HepG2 (cell line): Measurements from ENCODE around the gene UBE2G2.

ENCODE experiments used
- ASH2L ChIP-seq: fragments of 300-600, 200-600 bp; sonication (generic); IDR thresholded peaks from 2 replicates; pipeline ENCODE4 v1.7.0; 2017; ENCODE audit warnings: low read depth, mild to moderate bottlenecking, moderate library complexity, mixed read lengths, low read length; ENCODE audit not compliant: insufficient read length
- CTCF ChIP-seq: sonication (generic); formaldehyde crosslinking; IDR thresholded peaks from 2 replicates; pipeline ENCODE4 v1.5.0; 2020; ENCODE audit warnings: mild to moderate bottlenecking, missing genetic modification reagents, moderate library complexity
- ESRRA ChIP-seq: sonication (generic); formaldehyde crosslinking; IDR thresholded peaks from 2 replicates; pipeline ENCODE4 v1.5.1; 2020; ENCODE audit warnings: mild to moderate bottlenecking, low read depth, missing genetic modification reagents
- JUN ChIP-seq: sonication (generic); formaldehyde crosslinking; IDR thresholded peaks from 2 replicates; pipeline ENCODE4 v1.4.0; 2020; ENCODE audit warnings: mild to moderate bottlenecking, missing genetic modification reagents
- RARG ChIP-seq: sonication (generic); formaldehyde crosslinking; IDR thresholded peaks from 2 replicates; pipeline ENCODE4 v1.4.0; 2020; ENCODE audit warnings: low read depth, mild to moderate bottlenecking, missing genetic modification reagents
- ZNF441 ChIP-seq: sonication (generic); formaldehyde crosslinking; IDR thresholded peaks from 2 replicates; pipeline ENCODE4 v1.7.0; 2021; ENCODE audit warnings: missing genetic modification reagents, borderline replicate concordance
- ZNF496 ChIP-seq: sonication (generic); formaldehyde crosslinking; IDR thresholded peaks from 2 replicates; pipeline ENCODE4 v1.8.1; 2023; ENCODE audit warnings: mild to moderate bottlenecking, moderate library complexity, missing genetic modification reagents; ENCODE audit not compliant: insufficient replicate concordance
- TF ChIP-seq, protein P1 (sequence below): sonication (generic); formaldehyde crosslinking; IDR thresholded peaks from 2 replicates; pipeline ENCODE4 v1.8.1; 2023; ENCODE audit warnings: mild to moderate bottlenecking, inconsistent platforms, moderate library complexity, missing genetic modification reagents, borderline replicate concordance

- TF ChIP-seq ZNF496 (CRISPR knock-in tag) = no peak
- TF ChIP-seq CTCF (CRISPR knock-in tag) = no peak
- no peak for TF ChIP-seq ESRRA (CRISPR knock-in tag)
- no peak for TF ChIP-seq ZNF441 (CRISPR knock-in tag)
- no peak for TF ChIP-seq JUN (CRISPR knock-in tag)
- no peak for TF ChIP-seq RARG (CRISPR knock-in tag)
- no peak for TF ChIP-seq ASH2L
- TF ChIP-seq, protein P1, sequence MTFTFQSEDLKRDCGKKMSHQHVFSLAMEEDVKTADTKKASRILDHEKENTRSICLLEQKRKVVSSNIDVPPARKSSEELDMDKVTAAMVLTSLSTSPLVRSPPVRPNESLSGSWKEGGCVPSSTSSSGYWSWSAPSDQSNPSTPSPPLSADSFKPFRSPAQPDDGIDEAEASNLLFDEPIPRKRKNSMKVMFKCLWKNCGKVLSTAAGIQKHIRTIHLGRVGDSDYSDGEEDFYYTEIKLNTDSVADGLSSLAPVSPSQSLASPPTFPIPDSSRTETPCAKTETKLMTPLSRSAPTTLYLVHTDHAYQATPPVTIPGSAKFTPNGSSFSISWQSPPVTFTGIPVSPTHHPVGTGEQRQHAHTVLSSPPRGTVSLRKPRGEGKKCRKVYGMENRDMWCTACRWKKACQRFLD (CRISPR knock-in tag) = no peak
Measured at GRCh38 chr21:44813727-44814126, 12.1 kb upstream of the UBE2G2 start.
